Progenitor cell of endocrine pancreas (in vitro differentiated cells): Measurements from ENCODE around the gene ATF7. TPM values are rescaled to one million over a fixed set of nuclear protein-coding genes. Genes with fewer than 3 reads are reported as not detected.

Experiments
- DNase-seq: peaks from one replicate; pipeline ENCODE4 v3.0.0; 2021; ENCODE audit warnings: low spot score; ENCODE audit not compliant: unreplicated experiment
- H3K27ac Mint-ChIP-seq: 2 replicates; pipeline ENCODE4 v1.8.0; 2021; ENCODE audit warnings: mild to moderate bottlenecking, moderate library complexity, mixed read lengths
- H3K27me3 Mint-ChIP-seq: 2 replicates; pipeline ENCODE4 v1.8.0; 2021; ENCODE audit warnings: mixed read lengths
- H3K36me3 Mint-ChIP-seq: 2 replicates; pipeline ENCODE4 v1.8.0; 2022; ENCODE audit warnings: mixed read lengths; ENCODE audit not compliant: insufficient read depth
- H3K4me1 Mint-ChIP-seq: 2 replicates; pipeline ENCODE4 v1.8.0; 2021; ENCODE audit warnings: low read depth, mixed read lengths
- H3K4me3 Mint-ChIP-seq: 2 replicates; pipeline ENCODE4 v1.8.0; 2021; ENCODE audit warnings: low read depth, mild to moderate bottlenecking, moderate library complexity, mixed read lengths
- H3K9me3 Mint-ChIP-seq: 2 replicates; pipeline ENCODE4 v1.8.0; 2021; ENCODE audit warnings: low read depth, mixed read lengths
- total RNA-seq: library from RNA; stranded (reverse); gene quantifications from 2 replicates; pipeline ENCODE4 v1.2.1, GENCODE V29; 2021
- TF ChIP-seq, protein P1 (sequence below): fragments of 200-600 bp; sonication (generic); IDR thresholded peaks from one replicate; pipeline ENCODE4 v1.5.0; 2021; ENCODE audit warnings: antibody characterized with exemption, mild to moderate bottlenecking; ENCODE audit not compliant: unreplicated experiment

ATF7 gene
- total RNA-seq, 1 donor from 2014 or later: 51.7 TPM

DNA sequence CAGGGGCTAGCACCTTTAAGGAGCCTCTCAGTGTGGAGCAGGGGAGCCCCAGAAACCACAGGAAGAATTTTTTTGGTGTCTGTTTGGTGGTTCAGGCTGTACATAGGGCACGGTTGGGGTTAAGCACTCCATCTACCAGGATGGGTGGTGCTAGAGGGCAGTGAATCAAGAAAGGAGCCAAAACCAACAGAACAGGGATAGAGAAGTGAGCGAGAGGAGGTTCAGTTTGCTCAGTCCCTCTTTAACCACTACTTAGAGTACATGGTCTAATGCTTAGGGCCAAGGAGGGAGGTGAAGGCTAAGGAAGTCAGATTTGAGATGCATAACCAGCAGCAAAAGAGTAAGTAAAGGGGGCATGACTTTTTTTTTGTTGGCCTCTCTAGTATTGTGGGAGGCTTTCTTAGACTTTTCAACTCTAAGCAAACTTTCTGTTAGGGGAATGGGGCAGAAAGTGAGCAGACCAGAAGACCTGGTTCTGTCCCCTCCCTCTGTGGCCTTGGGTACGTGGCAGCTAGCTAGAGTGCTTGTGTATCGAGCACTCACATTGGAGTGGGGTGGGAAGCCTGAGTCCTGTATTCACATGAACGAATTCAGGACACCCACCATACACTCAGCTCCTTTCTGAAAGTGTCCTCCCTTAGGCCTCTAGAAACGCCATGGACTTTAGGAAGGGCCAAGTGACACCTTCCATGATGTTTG lies 112.3 kb downstream of the ATF7 start:
- H3K4me1 Mint-ChIP-seq: no peaks in the 10 kb centered on the region
- no peaks in the 10 kb centered on the region for H3K9me3 Mint-ChIP-seq
- H3K27me3 Mint-ChIP-seq: no peaks in the 10 kb centered on the region
- no peak for DNase-seq
- H3K36me3 Mint-ChIP-seq: peaks cover 12% of the 10 kb centered on the region
- H3K27ac Mint-ChIP-seq: no peak overlapping the region
- H3K4me3 Mint-ChIP-seq: no peak overlapping the region
- TF ChIP-seq, protein P1, sequence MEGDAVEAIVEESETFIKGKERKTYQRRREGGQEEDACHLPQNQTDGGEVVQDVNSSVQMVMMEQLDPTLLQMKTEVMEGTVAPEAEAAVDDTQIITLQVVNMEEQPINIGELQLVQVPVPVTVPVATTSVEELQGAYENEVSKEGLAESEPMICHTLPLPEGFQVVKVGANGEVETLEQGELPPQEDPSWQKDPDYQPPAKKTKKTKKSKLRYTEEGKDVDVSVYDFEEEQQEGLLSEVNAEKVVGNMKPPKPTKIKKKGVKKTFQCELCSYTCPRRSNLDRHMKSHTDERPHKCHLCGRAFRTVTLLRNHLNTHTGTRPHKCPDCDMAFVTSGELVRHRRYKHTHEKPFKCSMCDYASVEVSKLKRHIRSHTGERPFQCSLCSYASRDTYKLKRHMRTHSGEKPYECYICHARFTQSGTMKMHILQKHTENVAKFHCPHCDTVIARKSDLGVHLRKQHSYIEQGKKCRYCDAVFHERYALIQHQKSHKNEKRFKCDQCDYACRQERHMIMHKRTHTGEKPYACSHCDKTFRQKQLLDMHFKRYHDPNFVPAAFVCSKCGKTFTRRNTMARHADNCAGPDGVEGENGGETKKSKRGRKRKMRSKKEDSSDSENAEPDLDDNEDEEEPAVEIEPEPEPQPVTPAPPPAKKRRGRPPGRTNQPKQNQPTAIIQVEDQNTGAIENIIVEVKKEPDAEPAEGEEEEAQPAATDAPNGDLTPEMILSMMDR: no peak

- Mint-ChIP-seq H3K4me3 (no peak overlapping the region), H3K36me3 (peaks cover 5% of the 10 kb centered on the region), H3K27me3 (no peaks in the 10 kb centered on the region), H3K4me1 (no peaks in the 10 kb centered on the region), H3K27ac (no peak overlapping the region), H3K9me3 (no peaks in the 10 kb centered on the region)
- TF ChIP-seq, protein P1: no peak
- DNase-seq: no peak
These were observed 115.9 kb downstream of the ATF7 start for GRCh38 chr12:53510181-53510812.

DNA sequence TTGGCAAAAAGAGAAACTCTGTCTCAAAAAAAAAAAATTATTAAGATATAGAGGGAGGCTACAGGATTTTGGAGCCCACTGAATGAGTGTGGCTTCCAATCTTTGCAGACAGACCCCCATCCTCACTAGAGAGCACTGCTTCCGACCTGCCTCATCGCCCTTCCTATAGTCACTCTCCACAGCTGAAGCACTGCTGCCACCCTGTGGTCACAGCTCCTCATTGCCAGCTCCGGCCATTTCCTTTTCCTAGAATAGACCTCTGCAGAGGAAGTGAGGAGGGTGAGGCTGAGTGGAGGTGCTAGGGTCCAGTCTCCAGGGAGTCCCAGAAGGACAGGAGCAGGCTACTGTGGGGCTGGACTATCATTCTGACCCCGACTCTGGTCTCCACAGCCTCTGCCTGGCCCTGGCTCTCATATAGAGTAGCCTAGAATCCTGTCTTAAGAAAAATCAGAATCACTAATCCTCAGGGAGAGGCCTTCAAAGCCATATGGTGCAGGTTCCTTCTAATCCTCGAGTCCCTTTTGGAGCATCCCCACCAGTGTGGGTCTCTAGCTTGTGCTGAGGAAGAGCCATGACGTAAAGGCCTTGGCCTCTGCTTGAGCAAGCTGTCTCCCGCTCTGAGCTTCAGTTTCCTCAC lies 117.5 kb downstream of the ATF7 start:
- H3K36me3 Mint-ChIP-seq: peaks cover 2% of the 10 kb centered on the region
- DNase-seq: peak; percentile 85
- TF ChIP-seq, protein P1: peak; percentile 88
- H3K27ac Mint-ChIP-seq: no peak overlapping the region
- no peaks in the 10 kb centered on the region for H3K4me1 Mint-ChIP-seq
- H3K27me3 Mint-ChIP-seq: no peaks in the 10 kb centered on the region
- no peaks in the 10 kb centered on the region for H3K9me3 Mint-ChIP-seq
- no peak overlapping the region for H3K4me3 Mint-ChIP-seq

DNA sequence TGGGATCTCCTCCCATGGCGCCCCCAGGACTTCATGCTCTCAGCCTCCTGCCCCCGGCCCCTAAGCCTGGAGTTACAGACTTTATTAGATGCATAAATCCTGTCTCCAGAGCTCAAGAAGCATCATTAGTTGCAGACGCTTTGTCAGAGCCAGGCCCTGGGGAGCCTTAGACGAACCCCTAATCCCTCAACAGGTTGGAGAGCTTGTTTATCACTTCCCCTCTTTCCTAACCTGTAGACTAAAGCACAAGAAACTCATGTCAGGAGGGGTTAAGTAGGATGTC lies 118.6 kb downstream of the ATF7 start:
- Mint-ChIP-seq H3K9me3 (no peaks in the 10 kb centered on the region), H3K36me3 (no peaks in the 10 kb centered on the region), H3K4me1 (peaks cover 1% of the 10 kb centered on the region), H3K4me3 (no peak overlapping the region), H3K27ac (no peak overlapping the region), H3K27me3 (no peaks in the 10 kb centered on the region)
- TF ChIP-seq, protein P1: no peak
- no peak for DNase-seq

DNA sequence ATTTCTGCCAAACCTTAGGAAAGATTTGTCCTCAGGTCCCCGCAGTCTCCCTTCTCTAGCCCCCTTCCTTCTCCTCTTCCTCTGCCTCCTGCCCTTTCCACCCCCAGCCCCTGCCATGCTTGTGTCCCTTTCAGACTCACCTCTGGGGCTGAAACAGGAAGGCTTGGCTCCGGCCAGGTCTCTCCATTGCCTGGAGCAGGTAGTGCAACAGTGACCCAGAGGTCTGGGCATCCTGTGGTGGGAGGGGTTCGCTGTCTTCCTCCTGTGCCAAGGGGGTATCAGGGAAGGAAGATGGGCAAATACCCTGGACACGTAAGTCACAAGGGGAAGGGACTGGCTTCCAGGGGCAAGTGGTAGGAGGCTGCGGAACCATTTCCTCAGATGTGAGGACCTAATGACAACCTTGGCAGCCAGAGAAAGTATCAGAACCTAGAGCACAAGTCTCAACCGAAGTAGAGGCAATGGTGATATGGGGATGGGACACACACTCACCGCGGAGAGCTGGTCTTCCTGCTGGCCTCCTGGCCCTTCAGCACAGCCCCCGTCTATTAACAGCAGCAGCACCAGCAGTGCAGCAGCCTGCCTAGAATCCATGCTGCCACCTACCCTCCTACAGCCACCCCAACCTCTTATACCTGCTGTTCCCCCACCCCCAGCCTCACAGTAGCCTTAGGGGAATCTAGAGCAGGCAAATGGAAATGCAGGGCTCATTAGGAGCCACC lies 119.1 kb downstream of the ATF7 start, which contains the start of gene NPFF:
Gene NPFF, minus strand, starts transcription at position 604 of the 722 bp plus-strand sequence. Its CDS starts 10 bp downstream, at position 594.
- TF ChIP-seq, protein P1: no peak
- no peak within 1 kb of the TSS for H3K27ac Mint-ChIP-seq
- H3K36me3 Mint-ChIP-seq: no peaks in the 10 kb centered on the region
- no peak for DNase-seq
- no peaks in the 10 kb centered on the region for H3K9me3 Mint-ChIP-seq
- H3K4me3 Mint-ChIP-seq: no peak within 1 kb of the TSS
- H3K27me3 Mint-ChIP-seq: no peaks in the 10 kb centered on the region
- H3K4me1 Mint-ChIP-seq: peaks cover 3% of the 10 kb centered on the region
